GM12878 (cell line): Measurements from ENCODE around the gene MSI2. TPM values are rescaled to one million over a fixed set of nuclear protein-coding genes. Genes with fewer than 3 reads are reported as not detected.

Source experiments
- ATAC-seq: fragments of 200-7000 bp; cut with Tn5 transposase; 3 replicates; pipeline ENCODE4 v1.9.1; 2020; ENCODE audit warnings: mild to moderate bottlenecking, moderate library complexity
- BruUV-seq: library from RNA; stranded (reverse); fragments of 400-500 nt; replicated peaks from 2 replicates; lab custom pipeline; 2021; lab: Mats Ljungman, UMichigan
- CTCF ChIA-PET: fragments of 300-600 bp; sonication (Branson Sonifier 250); formaldehyde crosslinking; extraction: SDS; loops from one replicate; lab custom pipeline; 2021; ENCODE audit warnings: inconsistent platforms; lab: Yijun Ruan, JAX
- POLR2A ChIA-PET: fragments of 350-600 bp; formaldehyde crosslinking; extraction: SDS; loops from one replicate; lab custom pipeline; 2021; ENCODE audit warnings: inconsistent platforms; lab: Charles Lee
- RAD21 ChIA-PET: fragments of 300-600 bp; sonication (Branson Sonifier 250); formaldehyde crosslinking; loops from one replicate; lab custom pipeline; 2023; ENCODE audit warnings: antibody characterized with exemption; ENCODE audit not compliant: unreplicated experiment; lab: Charles Lee
- SMC1A ChIA-PET: fragments of 300-600 bp; sonication (Branson Sonifier 250); formaldehyde crosslinking; loops from one replicate; lab custom pipeline; 2023; ENCODE audit not compliant: unreplicated experiment, uncharacterized antibody; lab: Charles Lee
- DNase-seq: peaks from one replicate; pipeline ENCODE4 v3.0.0-alpha.2; 2011; ENCODE audit warnings: low read depth, low spot score
- FAIRE-seq: peaks from 3 replicates; lab custom pipeline; 2011; peaks lifted over from hg19 to GRCh38; lab: Jason Lieb, UNC
- H2AFZ ChIP-seq: 2 replicates; pipeline ENCODE4 v1.6.0; 2011; ENCODE audit warnings: low read depth, low read length, control low read depth; ENCODE audit not compliant: control insufficient read depth
- H3K27ac ChIP-seq: 2 replicates; pipeline ENCODE4 v1.5.1; 2011; ENCODE audit warnings: control low read depth; ENCODE audit not compliant: control insufficient read depth, insufficient read depth
- H3K27me3 ChIP-seq, 2 experiments: replicated peaks in 1 of 2; 2 replicates each; pipeline versions ENCODE4 v1.6.0 to v1.6.1; 2011; ENCODE audit warnings: low read length in 1 of 2; ENCODE audit not compliant: control insufficient read depth in 2 of 2, insufficient read depth in 2 of 2
- H3K36me3 ChIP-seq, 2 experiments: 2 replicates each; pipeline ENCODE4 v1.5.1; 2011; ENCODE audit warnings: low read length in 1 of 2; ENCODE audit not compliant: control insufficient read depth in 2 of 2, insufficient read depth in 2 of 2
- H3K4me1 ChIP-seq: 2 replicates; pipeline ENCODE4 v1.6.1; 2011; ENCODE audit warnings: mild to moderate bottlenecking, low read length, moderate library complexity, mixed read lengths; ENCODE audit not compliant: control insufficient read depth, insufficient read depth
- H3K4me2 ChIP-seq: 2 replicates; pipeline ENCODE4 v1.6.0; 2011; ENCODE audit warnings: control low read depth; ENCODE audit not compliant: control insufficient read depth, insufficient read depth
- H3K4me3 ChIP-seq: fragments of 200-600 bp; sonication (generic); 2 replicates; pipeline ENCODE4 v1.5.1; 2016
- H3K79me2 ChIP-seq: 2 replicates; pipeline ENCODE4 v1.6.0; 2011; ENCODE audit warnings: low read length; ENCODE audit not compliant: control insufficient read depth, insufficient read depth
- H3K9ac ChIP-seq: 2 replicates; pipeline ENCODE4 v1.8.0; 2011; ENCODE audit warnings: low read length, control low read depth, mixed read lengths; ENCODE audit not compliant: control insufficient read depth, insufficient read depth
- H3K9me3 ChIP-seq: replicated peaks from 3 replicates; pipeline ENCODE4 v1.5.1; 2011; ENCODE audit warnings: mild to moderate bottlenecking, low read length; ENCODE audit not compliant: control insufficient read depth, insufficient read depth
- H4K20me1 ChIP-seq: 2 replicates; pipeline ENCODE4 v1.6.0; 2011; ENCODE audit not compliant: control insufficient read depth, insufficient read depth
- CREM ChIP-seq: IDR thresholded peaks from 2 replicates; pipeline ENCODE4 v1.6.1; 2014; ENCODE audit warnings: antibody characterized with exemption, low read depth
- DPF2 ChIP-seq: fragments of 450-650 bp; IDR thresholded peaks from 2 replicates; pipeline ENCODE4 v1.6.1; 2017; ENCODE audit warnings: mild to moderate bottlenecking
- EED ChIP-seq: sonication (generic); IDR thresholded peaks from 2 replicates; pipeline ENCODE4 v1.6.1; 2016; ENCODE audit warnings: antibody characterized with exemption, low read depth
- IKZF1 ChIP-seq: fragments of 450-650 bp; conservative IDR thresholded peaks from 2 replicates; pipeline ENCODE4 v1.6.1; 2017; ENCODE audit warnings: antibody characterized with exemption, mild to moderate bottlenecking
- NBN ChIP-seq: fragments of 450-650 bp; IDR thresholded peaks from 2 replicates; pipeline ENCODE4 v1.6.1; 2016
- SMARCA5 ChIP-seq: fragments of 450-650 bp; IDR thresholded peaks from 2 replicates; pipeline ENCODE4 v1.6.1; 2017; ENCODE audit warnings: mild to moderate bottlenecking
- SREBF2 ChIP-seq: IDR thresholded peaks from 2 replicates; pipeline ENCODE4 v1.6.1; 2012; ENCODE audit warnings: mild to moderate bottlenecking, low read length
- WRNIP1 ChIP-seq: IDR thresholded peaks from 2 replicates; pipeline ENCODE4 v1.6.1; 2011; ENCODE audit warnings: low read depth, low read length, improper control_type of control experiment, borderline replicate concordance
- WGBS: methylation state at CpG from one replicate; pipeline ENCODE4 v1.1.6; 2016; ENCODE audit warnings: low lambda C conversion rate; ENCODE audit not compliant: insufficient replicate concordance, insufficient coverage; ENCODE audit errors: missing lambda C conversion rate; 5-methylcytosine and 5-hydroxymethylcytosine counted together
- in situ Hi-C: fragments of 300-500 bp; cut with MboI; formaldehyde crosslinking; loops from 9 replicates; pipeline ENCODE4 v1.14.3; 2018; ENCODE audit warnings: mixed read lengths
- intact Hi-C: fragments of 100-400 bp; cut with micrococcal nuclease; formaldehyde crosslinking; loops from one replicate; pipeline ENCODE4 v1.14.2; 2022; ENCODE audit not compliant: unreplicated experiment
- polyA plus RNA-seq, 11 experiments: library from polyadenylated mRNA; depleted of rRNA in 4 of 11; unstranded in 6 of 11; stranded (reverse) in 5 of 11; fragments of >200 nt; fragmentation: Nextera tagmentation in 4 of 11; fragmentation: Illumina TruSeq in 1 of 11; extraction: Ambion mirVana in 4 of 11; extraction: Trizol in 1 of 11; gene quantifications; 1 replicate in 1 of 11; 2 replicates in 10 of 11; pipeline versions ENCODE4 v1.2.1 to v1.2.3, GENCODE V29; 2011 to 2016; ENCODE audit warnings: inconsistent platforms in 2 of 11, missing spikeins in 2 of 11, low read depth in 1 of 11
- total RNA-seq, 4 experiments: library from RNA; depleted of rRNA in 3 of 4; stranded (reverse); fragments of >200 nt in 3 of 4; fragmentation: Illumina TruSeq in 1 of 4; extraction: Trizol in 1 of 4; gene quantifications; 2 replicates each; pipeline versions ENCODE4 v1.2.1 to v1.2.3, GENCODE V29; 2013 to 2021

The MSI2 gene
- total and polyA plus RNA-seq, 10 of the 15 experiments (the other 5 are each of a cell fraction or from before 2014, with no cell fraction given), result 6.1 to 76.1 (median 42.0) TPM

- ChIA-PET SMC1A (interaction anchor here (1.6 to 1.9 kb wide), 3 partner anchors 8 to 56 kb away, joined by 4 to 8 read pairs (median 6); no protein-coding TSS in a partner anchor), CTCF (interaction anchor here (1.0 to 2.1 kb wide), 3 partner anchors 9 to 278 kb away, joined by 4 to 7 read pairs (median 5); no protein-coding TSS in a partner anchor), POLR2A (interaction anchor here (1.2 to 1.7 kb wide), 3 partner anchors 35 to 78 kb away, joined by 3 to 4 read pairs (median 3); no protein-coding TSS in a partner anchor), RAD21 (interaction anchor here (0.7 to 1.2 kb wide), 5 partner anchors 35 to 278 kb away, joined by 3 to 5 read pairs (median 3); no protein-coding TSS in a partner anchor)
- H2AFZ ChIP-seq, result no peak overlapping the region
- TF ChIP-seq CREM, result no peak
- TF ChIP-seq IKZF1, result no peak
- no peak for TF ChIP-seq DPF2
- no peak for TF ChIP-seq SREBF2
- TF ChIP-seq EED, result peak; percentile 38; the same call in 1 of the 2 replicates
- TF ChIP-seq SMARCA5, result no peak
- TF ChIP-seq WRNIP1, result no peak
- TF ChIP-seq NBN, result no peak
- peaks cover 0 to 5% of the 10 kb centered on the region in 2 experiments; a peak in 2 of 4 replicates for H3K36me3 ChIP-seq
- H3K4me2 ChIP-seq, result no peak overlapping the region
- peaks cover 14% of the 10 kb centered on the region for H3K79me2 ChIP-seq
- no peaks in the 10 kb centered on the region for H3K9me3 ChIP-seq
- in situ Hi-C loops (no loop called here), intact Hi-C loops (no loop called here)
- no peak overlapping the region; the same call in 1 of the 2 replicates for H3K27ac ChIP-seq
- H3K9ac ChIP-seq, result no peak overlapping the region; the same call in 1 of the 2 replicates
- no peak overlapping the region for H3K4me3 ChIP-seq
- H4K20me1 ChIP-seq, result no peaks in the 10 kb centered on the region
- BruUV-seq, result no TSS peak
- H3K27me3 ChIP-seq, result no peaks in the 10 kb centered on the region
- peaks cover 42% of the 10 kb centered on the region for H3K4me1 ChIP-seq
- ATAC-seq (no peak), FAIRE-seq (no peak), DNase-seq (no peak)
- 68% methylated on average over 7 of the region's 7 CpGs for WGBS
Observed at GRCh38 chr17:57521606-57522005, 265.3 kb downstream of the MSI2 start.
